A673 (cell line): ENCODE measurements around the gene MFSD2A. TPM values are rescaled to one million over a fixed set of nuclear protein-coding genes. Genes with fewer than 3 reads are reported as not detected.

ENCODE experiments used
- BruUV-seq: library from RNA; stranded (reverse); fragments of 400-500 nt; replicated peaks from 2 replicates; lab custom pipeline; 2021; lab: Mats Ljungman, UMichigan
- CTCF ChIA-PET: fragments of 300-600 bp; sonication (Branson Sonifier 250); formaldehyde crosslinking; loops from one replicate; lab custom pipeline; 2022; ENCODE audit warnings: antibody characterized with exemption; lab: Charles Lee
- POLR2A ChIA-PET: fragments of 300-600 bp; sonication (Branson Sonifier 250); formaldehyde crosslinking; loops from one replicate; lab custom pipeline; 2022; ENCODE audit warnings: antibody characterized with exemption; ENCODE audit not compliant: low non-redundant PET; lab: Charles Lee
- DNase-seq: peaks from one replicate; pipeline ENCODE4 v3.0.0-alpha.2; 2015; ENCODE audit warnings: low spot score
- H3K27ac ChIP-seq: fragments of 200-600 bp; sonication (generic); 2 replicates; pipeline ENCODE4 v1.5.1; 2016; ENCODE audit warnings: mixed run types, low read depth, mild to moderate bottlenecking, mixed read lengths, antibody characterized with exemption, low read length; ENCODE audit not compliant: poor library complexity, severe bottlenecking
- H3K27me3 ChIP-seq: fragments of 200-600 bp; sonication (generic); replicated peaks from 2 replicates; pipeline ENCODE4 v1.6.1; 2017; ENCODE audit warnings: mixed run types, low read depth, mild to moderate bottlenecking, mixed read lengths, antibody characterized with exemption, low read length; ENCODE audit not compliant: insufficient read depth, poor library complexity
- H3K36me3 ChIP-seq: fragments of 200-600 bp; sonication (generic); 2 replicates; pipeline ENCODE4 v1.6.1; 2016; ENCODE audit warnings: mixed run types, mild to moderate bottlenecking, mixed read lengths, antibody characterized with exemption, low read length; ENCODE audit not compliant: insufficient read depth, poor library complexity, severe bottlenecking
- H3K4me1 ChIP-seq: fragments of 200-600 bp; sonication (generic); 2 replicates; pipeline ENCODE4 v1.6.1; 2017; ENCODE audit warnings: mixed run types, mild to moderate bottlenecking, mixed read lengths, antibody characterized with exemption, low read length; ENCODE audit not compliant: insufficient read depth, poor library complexity, severe bottlenecking
- H3K4me3 ChIP-seq: fragments of 200-600 bp; sonication (generic); 2 replicates; pipeline ENCODE4 v1.5.1; 2016; ENCODE audit warnings: low read depth, mixed run types, mild to moderate bottlenecking, mixed read lengths, low read length; ENCODE audit not compliant: poor library complexity, severe bottlenecking
- H3K9me3 ChIP-seq: fragments of 200-600 bp; sonication (generic); 2 replicates; pipeline ENCODE4 v1.6.1; 2016; ENCODE audit warnings: mixed run types, low read depth, mild to moderate bottlenecking, mixed read lengths, antibody characterized with exemption, low read length; ENCODE audit not compliant: poor library complexity, severe bottlenecking
- EZH2 ChIP-seq: fragments of 200-600 bp; sonication (generic); IDR thresholded peaks from 2 replicates; pipeline ENCODE4 v1.6.1; 2017; ENCODE audit warnings: borderline replicate concordance, low read depth, mild to moderate bottlenecking, mixed read lengths, antibody characterized with exemption, low read length; ENCODE audit not compliant: poor library complexity, severe bottlenecking
- intact Hi-C: fragments of 100-400 bp; cut with micrococcal nuclease; formaldehyde crosslinking; loops from one replicate; pipeline ENCODE4 v1.10.0; 2022; ENCODE audit not compliant: unreplicated experiment
- total RNA-seq: library from RNA; stranded (reverse); gene quantifications from 2 replicates; pipeline ENCODE4 v1.2.3, GENCODE V29; 2021
- TF ChIP-seq, protein P1 (sequence below): fragments of 300-800, 200-600 bp; sonication (generic); conservative IDR thresholded peaks from 2 replicates; pipeline ENCODE4 v1.5.1; 2017; ENCODE audit warnings: low read depth, mild to moderate bottlenecking, antibody characterized with exemption, low read length, moderate library complexity, mixed read lengths

MFSD2A gene
- total RNA-seq, 1 experiment from 2014 or later, result 7.4 TPM

DNA sequence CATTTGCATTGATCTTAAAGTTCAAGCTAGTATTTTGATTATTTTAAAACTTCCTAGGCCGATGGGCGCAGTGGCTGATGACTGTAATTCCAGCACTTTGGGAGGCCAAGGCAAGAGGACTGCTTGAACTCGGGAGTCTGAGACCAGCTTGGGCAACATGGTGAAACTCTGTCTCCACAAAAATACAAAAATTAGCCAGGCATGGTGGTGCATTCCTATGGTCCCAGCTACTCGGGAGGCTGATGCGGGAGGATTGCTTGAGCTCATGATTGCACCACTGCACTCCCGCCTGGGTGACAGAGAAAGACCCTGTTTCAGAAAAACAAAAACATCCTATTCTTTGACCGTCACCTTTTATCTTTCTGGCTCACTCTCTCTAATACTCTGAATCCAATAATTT lies 30.0 kb downstream of the MFSD2A start:
- H3K4me1 ChIP-seq, result no peaks in the 10 kb centered on the region
- intact Hi-C loops, result no loop called here
- no TSS peak for BruUV-seq
- no peak overlapping the region for H3K27ac ChIP-seq
- CTCF ChIA-PET, result no interaction called here
- POLR2A ChIA-PET, result no interaction called here
- no peak overlapping the region for H3K4me3 ChIP-seq
- H3K9me3 ChIP-seq, result no peaks in the 10 kb centered on the region
- TF ChIP-seq, protein P1, sequence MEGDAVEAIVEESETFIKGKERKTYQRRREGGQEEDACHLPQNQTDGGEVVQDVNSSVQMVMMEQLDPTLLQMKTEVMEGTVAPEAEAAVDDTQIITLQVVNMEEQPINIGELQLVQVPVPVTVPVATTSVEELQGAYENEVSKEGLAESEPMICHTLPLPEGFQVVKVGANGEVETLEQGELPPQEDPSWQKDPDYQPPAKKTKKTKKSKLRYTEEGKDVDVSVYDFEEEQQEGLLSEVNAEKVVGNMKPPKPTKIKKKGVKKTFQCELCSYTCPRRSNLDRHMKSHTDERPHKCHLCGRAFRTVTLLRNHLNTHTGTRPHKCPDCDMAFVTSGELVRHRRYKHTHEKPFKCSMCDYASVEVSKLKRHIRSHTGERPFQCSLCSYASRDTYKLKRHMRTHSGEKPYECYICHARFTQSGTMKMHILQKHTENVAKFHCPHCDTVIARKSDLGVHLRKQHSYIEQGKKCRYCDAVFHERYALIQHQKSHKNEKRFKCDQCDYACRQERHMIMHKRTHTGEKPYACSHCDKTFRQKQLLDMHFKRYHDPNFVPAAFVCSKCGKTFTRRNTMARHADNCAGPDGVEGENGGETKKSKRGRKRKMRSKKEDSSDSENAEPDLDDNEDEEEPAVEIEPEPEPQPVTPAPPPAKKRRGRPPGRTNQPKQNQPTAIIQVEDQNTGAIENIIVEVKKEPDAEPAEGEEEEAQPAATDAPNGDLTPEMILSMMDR, result no peak
- TF ChIP-seq EZH2, result no peak
- H3K36me3 ChIP-seq, result no peaks in the 10 kb centered on the region
- H3K27me3 ChIP-seq, result no peaks in the 10 kb centered on the region
- no peak for DNase-seq

DNA sequence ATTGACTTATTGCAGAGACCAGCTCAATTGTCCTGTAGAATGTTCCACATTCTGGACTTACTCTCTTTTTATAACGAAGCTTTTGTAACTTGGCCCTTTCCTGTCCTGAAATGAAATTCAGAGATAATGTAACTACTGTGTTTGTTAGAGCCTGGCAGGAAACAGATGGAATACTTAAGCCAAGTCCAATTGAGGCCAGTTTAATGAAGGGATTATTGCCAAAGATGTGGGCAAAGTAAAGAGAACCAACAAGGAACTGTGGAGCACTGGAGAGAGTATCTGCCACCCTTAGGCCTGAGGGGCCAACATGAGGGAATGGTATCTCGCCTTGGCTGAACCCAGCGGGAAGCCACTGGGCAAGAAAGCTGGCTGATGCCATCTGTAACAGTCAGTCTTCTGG lies 32.9 kb downstream of the MFSD2A start:
- Histone ChIP-seq H3K9me3 (no peaks in the 10 kb centered on the region), H3K27me3 (no peaks in the 10 kb centered on the region), H3K4me3 (no peak overlapping the region), H3K4me1 (no peaks in the 10 kb centered on the region), H3K36me3 (no peaks in the 10 kb centered on the region), H3K27ac (no peak overlapping the region)
- DNase-seq, result no peak
- no TSS peak for BruUV-seq
- ChIA-PET POLR2A (interaction anchor here (0.7 kb wide), 1 partner anchor 138 kb away, joined by 4 read pairs; no protein-coding TSS in a partner anchor), CTCF (no interaction called here)
- TF ChIP-seq EZH2, result no peak
- intact Hi-C loops, result no loop called here

DNA sequence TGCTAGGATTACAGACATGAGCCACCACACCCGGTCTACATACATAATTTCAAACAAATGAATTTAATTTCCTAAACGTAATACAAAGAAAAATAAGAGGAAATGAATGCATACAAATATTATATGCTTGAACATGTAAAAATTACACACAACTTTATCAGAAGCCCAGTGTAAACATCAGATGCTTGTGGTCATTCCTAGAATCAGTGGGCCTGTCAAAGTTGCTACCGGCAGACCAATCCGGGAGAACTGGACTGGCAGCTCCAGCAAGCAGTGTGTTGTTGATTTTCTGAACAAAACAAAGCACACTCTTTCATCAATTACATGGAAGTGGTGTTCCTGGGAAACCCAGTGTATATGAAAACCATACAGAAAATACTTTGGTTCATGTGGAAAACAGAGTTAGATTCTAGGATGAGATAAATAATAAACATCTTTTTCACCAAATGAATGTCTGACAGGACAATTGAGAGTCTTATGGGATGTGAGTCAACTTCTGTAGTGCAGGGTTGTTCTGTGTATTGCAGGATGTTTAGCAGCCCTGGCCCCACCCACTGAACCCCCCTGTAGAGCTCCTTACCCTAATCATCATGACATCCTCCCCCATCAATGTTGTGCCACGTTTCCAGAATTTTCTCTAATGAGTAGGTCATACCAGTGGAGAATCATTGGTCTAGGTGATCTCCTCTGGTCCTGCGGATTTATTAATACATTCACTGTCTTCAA lies 33.8 kb downstream of the MFSD2A start:
- H3K36me3 ChIP-seq, result no peaks in the 10 kb centered on the region
- H3K4me1 ChIP-seq, result no peaks in the 10 kb centered on the region
- CTCF ChIA-PET, result no interaction called here
- no TSS peak for BruUV-seq
- no peak overlapping the region for H3K4me3 ChIP-seq
- no peaks in the 10 kb centered on the region for H3K27me3 ChIP-seq
- no peaks in the 10 kb centered on the region for H3K9me3 ChIP-seq
- no peak overlapping the region for H3K27ac ChIP-seq
- no peak for DNase-seq
- intact Hi-C loops, result no loop called here
- TF ChIP-seq EZH2, result no peak
- TF ChIP-seq, protein P1, result no peak
- POLR2A ChIA-PET, result no interaction called here

DNA sequence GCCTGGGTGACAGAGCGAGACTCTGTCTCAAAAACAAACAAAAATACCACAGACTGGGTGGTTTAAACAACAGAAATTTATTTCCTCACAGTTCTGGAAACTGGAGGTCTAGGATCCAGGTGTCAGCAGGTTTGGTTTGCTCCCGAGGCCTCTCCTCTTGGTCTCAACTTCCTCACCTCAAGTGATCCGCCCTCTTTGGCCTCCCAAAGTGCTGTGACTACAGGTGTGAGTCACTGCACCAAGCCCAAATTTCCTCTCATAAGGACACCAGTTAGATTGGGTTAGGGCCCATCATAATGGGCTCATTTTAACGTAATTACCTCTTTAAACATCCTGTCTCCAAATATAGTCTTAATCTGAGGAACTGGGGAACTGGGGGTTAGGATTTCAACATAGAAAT lies 35.5 kb downstream of the MFSD2A start:
- no peaks in the 10 kb centered on the region for H3K4me1 ChIP-seq
- no peak overlapping the region for H3K4me3 ChIP-seq
- CTCF ChIA-PET, result no interaction called here
- no peak overlapping the region for H3K27ac ChIP-seq
- POLR2A ChIA-PET, result no interaction called here
- TF ChIP-seq, protein P1, result no peak
- TF ChIP-seq EZH2, result no peak
- no peaks in the 10 kb centered on the region for H3K27me3 ChIP-seq
- H3K9me3 ChIP-seq, result no peaks in the 10 kb centered on the region
- BruUV-seq, result no TSS peak
- H3K36me3 ChIP-seq, result no peaks in the 10 kb centered on the region
- DNase-seq, result no peak
- intact Hi-C loops, result no loop called here
